HEK293 (cell line): ENCODE results near the gene MKI67.

Source experiments
- CTCF ChIA-PET: fragments of 350-600 bp; formaldehyde crosslinking; extraction: SDS; loops from one replicate; lab custom pipeline; 2021; ENCODE audit warnings: antibody characterized with exemption; lab: Yijun Ruan, JAX
- POLR2A ChIA-PET: fragments of 300-600 bp; formaldehyde crosslinking; extraction: SDS; loops from one replicate; lab custom pipeline; 2020; ENCODE audit warnings: antibody characterized with exemption, inconsistent platforms; lab: Yijun Ruan, JAX
- H3K27ac ChIP-seq: fragments of 200-500 bp; sonication (Bioruptor generic); 2 replicates; pipeline ENCODE4 v1.5.1; 2014; ENCODE audit warnings: low read depth, low read length, control low read depth, inconsistent platforms; ENCODE audit errors: extremely low read depth
- H3K36me3 ChIP-seq, 2 experiments: fragments of 200-500 bp in 1 of 2; sonication (Bioruptor generic) in 1 of 2; 1 replicate in 1 of 2; 2 replicates in 1 of 2; pipeline ENCODE4 v1.5.1; 2014 to 2017; ENCODE audit warnings: inconsistent platforms in 2 of 2, low read length in 2 of 2; ENCODE audit not compliant: control insufficient read depth in 2 of 2, insufficient read depth in 1 of 2
- H3K4me1 ChIP-seq: fragments of 200-500 bp; sonication (Bioruptor generic); 2 replicates; pipeline ENCODE4 v1.5.1; 2014; ENCODE audit warnings: mild to moderate bottlenecking, low read length, inconsistent platforms; ENCODE audit not compliant: control insufficient read depth, insufficient read depth
- H3K4me3 ChIP-seq: 2 replicates; pipeline ENCODE4 v1.5.1; 2011; ENCODE audit warnings: low read depth, mild to moderate bottlenecking, control low read depth, low read length, moderate library complexity
- H3K9me3 ChIP-seq: fragments of 200-500 bp; sonication (Bioruptor generic); 2 replicates; pipeline ENCODE4 v1.5.1; 2014; ENCODE audit warnings: low read depth, low read length, inconsistent platforms; ENCODE audit not compliant: control insufficient read depth, insufficient read depth
- BCL11A ChIP-seq: fragments of 450-650 bp; formaldehyde crosslinking; IDR thresholded peaks from 2 replicates; pipeline ENCODE4 v1.5.1; 2016; ENCODE audit warnings: low read depth, missing biosample characterization, missing genetic modification characterization
- KLF10 ChIP-seq: fragments of 450-650 bp; IDR thresholded peaks from 2 replicates; pipeline ENCODE4 v1.5.1; 2018; ENCODE audit warnings: missing biosample characterization, mild to moderate bottlenecking, missing genetic modification characterization
- PATZ1 ChIP-seq: fragments of 450-650 bp; formaldehyde crosslinking; IDR thresholded peaks from 2 replicates; pipeline ENCODE4 v1.5.1; 2016; ENCODE audit warnings: missing biosample characterization, missing genetic modification characterization
- YY2 ChIP-seq: fragments of 450-650 bp; formaldehyde crosslinking; IDR thresholded peaks from 2 replicates; pipeline ENCODE4 v1.5.1; 2016; ENCODE audit warnings: missing biosample characterization, missing genetic modification characterization
- ZBTB26 ChIP-seq: fragments of 450-650 bp; formaldehyde crosslinking; optimal IDR thresholded peaks from 2 replicates; pipeline ENCODE3; 2016; ENCODE audit warnings: missing biosample characterization, mild to moderate bottlenecking, missing genetic modification characterization
- ZNF112 ChIP-seq: fragments of 450-650 bp; formaldehyde crosslinking; IDR thresholded peaks from 2 replicates; pipeline ENCODE4 v1.5.0; 2017; ENCODE audit warnings: missing biosample characterization, missing genetic modification characterization
- ZNF138 ChIP-seq: fragments of 450-650 bp; formaldehyde crosslinking; IDR thresholded peaks from 2 replicates; pipeline ENCODE4 v1.5.1; 2016; ENCODE audit warnings: missing biosample characterization, missing genetic modification characterization, borderline replicate concordance
- ZNF140 ChIP-seq: fragments of 450-650 bp; formaldehyde crosslinking; IDR thresholded peaks from 2 replicates; pipeline ENCODE4 v1.5.1; 2016; ENCODE audit warnings: missing biosample characterization, missing genetic modification characterization
- ZNF202 ChIP-seq: fragments of 450-650 bp; formaldehyde crosslinking; IDR thresholded peaks from 2 replicates; pipeline ENCODE4 v1.5.1; 2016; ENCODE audit warnings: missing biosample characterization, missing genetic modification characterization, borderline replicate concordance
- ZNF350 ChIP-seq: fragments of 450-650 bp; formaldehyde crosslinking; IDR thresholded peaks from 2 replicates; pipeline ENCODE4 v1.5.0; 2017; ENCODE audit warnings: missing biosample characterization, mild to moderate bottlenecking, missing genetic modification characterization
- ZNF391 ChIP-seq: fragments of 450-650 bp; formaldehyde crosslinking; IDR thresholded peaks from 2 replicates; pipeline ENCODE4 v1.5.1; 2016; ENCODE audit warnings: low read depth, missing biosample characterization, missing genetic modification characterization, borderline replicate concordance
- ZNF404 ChIP-seq: fragments of 450-650 bp; formaldehyde crosslinking; IDR thresholded peaks from 2 replicates; pipeline ENCODE4 v1.5.1; 2017; ENCODE audit warnings: missing biosample characterization, missing genetic modification characterization
- ZNF449 ChIP-seq: fragments of 450-650 bp; formaldehyde crosslinking; IDR thresholded peaks from 2 replicates; pipeline ENCODE4 v1.5.1; 2017; ENCODE audit warnings: missing biosample characterization, mild to moderate bottlenecking, missing genetic modification characterization, moderate library complexity
- ZNF473 ChIP-seq: fragments of 450-650 bp; formaldehyde crosslinking; IDR thresholded peaks from 2 replicates; pipeline ENCODE4 v1.5.1; 2017; ENCODE audit warnings: missing biosample characterization, missing genetic modification characterization
- ZNF548 ChIP-seq: fragments of 450-650 bp; formaldehyde crosslinking; IDR thresholded peaks from 2 replicates; pipeline ENCODE4 v1.5.1; 2016; ENCODE audit warnings: missing biosample characterization, missing genetic modification characterization
- ZNF585B ChIP-seq: fragments of 450-650 bp; formaldehyde crosslinking; IDR thresholded peaks from 2 replicates; pipeline ENCODE4 v1.5.1; 2016; ENCODE audit warnings: missing biosample characterization, missing genetic modification characterization
- ZNF654 ChIP-seq: fragments of 450-650 bp; formaldehyde crosslinking; IDR thresholded peaks from 2 replicates; pipeline ENCODE4 v1.5.1; 2016; ENCODE audit warnings: low read depth, missing biosample characterization, missing genetic modification characterization
- ZNF837 ChIP-seq: fragments of 450-650 bp; formaldehyde crosslinking; IDR thresholded peaks from 2 replicates; pipeline ENCODE4 v1.5.1; 2016; ENCODE audit warnings: missing biosample characterization, missing genetic modification characterization
- ZSCAN5A ChIP-seq: fragments of 450-650 bp; formaldehyde crosslinking; IDR thresholded peaks from 2 replicates; pipeline ENCODE4 v1.5.1; 2016; ENCODE audit warnings: missing biosample characterization, missing genetic modification characterization

The MKI67 gene

GRCh38 chr10:128077155-128077875 lies 48.9 kb downstream of the MKI67 start (continued):
- TF ChIP-seq ZNF585B (tag by site-specific recombination) (no peak), ZNF391 (tag by site-specific recombination) (no peak), ZNF837 (tag by site-specific recombination) (no peak), PATZ1 (tag by site-specific recombination) (no peak)

- ChIA-PET POLR2A (no interaction called here), CTCF (interaction anchor here (0.6 to 3.4 kb wide), 5 partner anchors 39 to 1194 kb away, joined by 3 to 12 read pairs (median 3); no protein-coding TSS in a partner anchor)
- H3K36me3 ChIP-seq = peaks cover 0 to 59% of the 10 kb centered on the region in 2 experiments; a peak in 2 of 3 replicates
- no peaks in the 10 kb centered on the region for H3K4me1 ChIP-seq
- no peaks in the 10 kb centered on the region for H3K9me3 ChIP-seq
- TF ChIP-seq ZNF112 (tag by site-specific recombination) = no peak
- TF ChIP-seq ZNF202 = no peak
- peak; percentile 98 for TF ChIP-seq ZNF140 (tag by site-specific recombination)
- TF ChIP-seq YY2 (tag by site-specific recombination) = no peak
- no peak overlapping the region for H3K27ac ChIP-seq
- H3K4me3 ChIP-seq = no peak overlapping the region
These were observed 51.6 kb downstream of the MKI67 start for GRCh38 chr10:128074589-128074988.

- TF ChIP-seq ZNF449 (tag by site-specific recombination) = no peak
- no peak for TF ChIP-seq ZNF473 (tag by site-specific recombination)
- no peak for TF ChIP-seq ZNF548 (tag by site-specific recombination)
- no peak for TF ChIP-seq BCL11A (tag by site-specific recombination)
- TF ChIP-seq ZNF654 = no peak
- TF ChIP-seq ZBTB26 (tag by site-specific recombination) = no peak
- TF ChIP-seq KLF10 (tag by site-specific recombination) = no peak
- no peak for TF ChIP-seq ZNF404 (tag by site-specific recombination)
- TF ChIP-seq ZSCAN5A (tag by site-specific recombination) = no peak
- no peak for TF ChIP-seq ZNF138 (tag by site-specific recombination)
- TF ChIP-seq ZNF350 = no peak
These were observed 52.3 kb downstream of the MKI67 start for GRCh38 chr10:128073890-128074289.

More at GRCh38 chr10:128073890-128074289, 52.3 kb downstream of the MKI67 start:
- POLR2A ChIA-PET = no interaction called here
- CTCF ChIA-PET = interaction anchor here (1.0 to 3.4 kb wide), 5 partner anchors 39 to 358 kb away, joined by 3 to 12 read pairs (median 4); no protein-coding TSS in a partner anchor
- H3K4me3 ChIP-seq = no peak overlapping the region
- peaks cover 0 to 57% of the 10 kb centered on the region in 2 experiments; a peak in 2 of 3 replicates for H3K36me3 ChIP-seq
- H3K4me1 ChIP-seq = no peaks in the 10 kb centered on the region
- no peaks in the 10 kb centered on the region for H3K9me3 ChIP-seq
- no peak overlapping the region for H3K27ac ChIP-seq
